ENCODE measurements around the gene PGPEP1. TPM values are rescaled to one million over a fixed set of nuclear protein-coding genes. Genes with fewer than 3 reads are reported as not detected.
"Not testable (repeated sequence)": the region's sequence is repeated elsewhere in the genome, so short reads cannot be mapped to it uniquely, and the experiment has no call there.

Gene PGPEP1
- total RNA-seq, 1 donor from 2014 or later = 18.5 TPM

DNA sequence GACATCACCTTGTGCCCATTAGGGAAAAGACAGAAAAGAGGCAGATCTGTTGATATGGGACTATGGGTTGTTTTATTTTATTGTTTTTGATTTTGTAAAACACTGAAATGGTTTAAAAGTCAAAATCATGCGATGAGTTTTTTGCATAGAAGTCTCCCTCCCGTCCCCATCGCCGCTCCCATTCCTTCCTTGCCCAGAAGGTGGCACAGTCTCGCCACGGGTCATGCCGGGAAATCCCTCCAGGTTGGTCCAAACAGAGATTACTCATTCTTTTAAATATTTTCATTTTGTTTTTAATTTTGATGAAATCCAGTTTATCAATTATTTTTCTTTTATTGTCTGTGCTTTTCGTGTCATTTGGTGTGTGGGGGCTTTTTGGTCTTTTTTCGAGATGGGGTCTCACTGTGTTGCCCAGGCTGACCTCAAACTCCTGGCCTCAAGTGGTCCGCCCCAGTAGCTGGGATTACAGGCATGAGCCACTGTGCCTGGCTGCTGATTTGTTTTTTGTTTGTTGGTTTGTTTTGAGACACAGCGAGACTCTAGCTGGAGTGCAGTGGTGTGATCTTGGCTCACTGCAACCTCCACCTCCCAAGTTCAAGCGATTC lies 9.2 kb downstream of the PGPEP1 start:
- Mint-ChIP-seq H3K27me3 (no peaks in the 10 kb centered on the region), H3K27ac (no peak overlapping the region), H3K36me3 (ENCODE audit: low read depth) (peaks cover 8% of the 10 kb centered on the region), H3K4me1 (no peaks in the 10 kb centered on the region), H3K4me3 (no peak overlapping the region), H3K9me3 (no peaks in the 10 kb centered on the region)
- intact Hi-C loops (cut with micrococcal nuclease) = loop anchor here (2.0 kb wide), 1 partner anchor 61 kb away; no protein-coding TSS in a partner anchor
- DNase-seq = peak; percentile 71

DNA sequence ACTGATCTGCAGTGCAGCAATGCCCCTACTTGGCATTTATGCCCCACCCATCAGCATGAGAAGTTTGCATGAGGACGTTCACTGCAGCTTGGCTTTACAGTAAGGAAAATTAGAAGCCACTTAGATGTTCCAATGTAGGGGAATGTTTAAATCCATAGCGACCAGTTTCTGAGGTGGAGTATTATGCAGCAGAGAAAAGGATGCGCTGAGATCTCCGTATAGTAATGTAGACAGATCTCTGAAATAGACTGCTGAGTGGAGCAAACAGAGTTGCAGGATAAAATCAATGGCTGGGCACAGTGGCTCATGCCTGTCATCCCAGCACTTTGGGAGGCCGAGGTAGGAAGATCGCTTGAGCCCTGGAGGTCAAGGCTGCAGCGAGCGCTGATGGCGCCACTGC lies 10.1 kb downstream of the PGPEP1 start:
- no peaks in the 10 kb centered on the region for H3K9me3 Mint-ChIP-seq
- no peak overlapping the region for H3K27ac Mint-ChIP-seq
- H3K4me3 Mint-ChIP-seq = no peak overlapping the region
- H3K36me3 Mint-ChIP-seq (ENCODE audit: low read depth) = peaks cover 9% of the 10 kb centered on the region
- DNase-seq = no peak
- no peaks in the 10 kb centered on the region for H3K27me3 Mint-ChIP-seq
- no peaks in the 10 kb centered on the region for H3K4me1 Mint-ChIP-seq
- intact Hi-C loops (cut with micrococcal nuclease) = no loop called here

DNA sequence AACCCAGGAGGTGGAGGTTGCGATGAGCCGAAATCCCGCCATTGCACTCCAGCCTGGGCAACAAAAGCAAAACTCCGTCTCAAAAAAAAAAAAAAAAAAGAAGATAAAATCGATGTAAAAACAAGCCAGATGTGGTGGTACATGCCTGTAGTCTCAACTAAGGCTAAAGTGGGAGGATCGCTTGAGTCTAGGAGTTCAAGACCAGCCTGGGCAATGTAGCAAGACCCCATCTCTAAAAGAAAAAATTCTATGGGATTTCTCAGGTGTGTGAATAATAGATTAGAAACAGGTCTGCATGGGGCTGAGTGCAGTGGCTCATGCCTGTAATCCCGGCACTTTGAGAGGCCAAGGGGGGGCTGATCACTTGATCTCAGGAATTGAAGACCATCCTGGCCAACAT lies 11.1 kb downstream of the PGPEP1 start:
- Mint-ChIP-seq H3K9me3 (no peaks in the 10 kb centered on the region), H3K4me3 (no peak overlapping the region), H3K27me3 (no peaks in the 10 kb centered on the region), H3K36me3 (ENCODE audit: low read depth) (peaks cover 6% of the 10 kb centered on the region), H3K27ac (no peak overlapping the region), H3K4me1 (no peaks in the 10 kb centered on the region)
- DNase-seq = no peak
- intact Hi-C loops (cut with micrococcal nuclease) = no loop called here

DNA sequence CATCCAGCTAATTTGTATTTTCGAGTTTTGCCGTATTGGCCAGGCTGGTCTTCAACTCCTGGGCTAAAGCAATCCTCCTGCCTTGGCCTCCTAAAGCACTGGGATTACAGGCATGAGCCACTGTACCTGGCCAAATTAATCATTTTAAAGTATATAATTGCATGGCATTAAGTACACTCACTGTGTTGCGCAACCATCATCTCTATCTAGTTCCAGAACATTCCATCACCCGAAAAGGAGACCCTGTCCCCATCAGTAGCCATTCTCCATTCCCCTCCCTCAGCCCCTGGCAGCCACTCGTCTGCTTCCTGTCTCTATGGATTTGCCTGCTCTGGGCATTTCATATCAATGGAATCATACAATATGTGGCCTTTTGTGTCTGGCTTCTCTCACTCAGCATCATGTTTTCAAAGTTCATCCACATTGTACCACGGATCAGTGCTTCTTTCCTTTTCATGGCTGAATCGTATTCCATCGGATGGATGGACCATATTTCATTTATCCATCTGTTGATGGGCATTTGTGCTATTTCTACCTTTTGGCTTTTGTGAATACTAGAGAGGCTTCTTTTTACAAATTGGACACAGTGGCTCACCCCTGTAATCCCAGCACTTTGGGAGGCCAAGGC lies 13.1 kb downstream of the PGPEP1 start:
- intact Hi-C loops (cut with micrococcal nuclease) = no loop called here
- no peak for DNase-seq
- Mint-ChIP-seq H3K4me1 (no peaks in the 10 kb centered on the region), H3K27ac (no peak overlapping the region), H3K27me3 (no peaks in the 10 kb centered on the region), H3K4me3 (no peak overlapping the region), H3K9me3 (no peaks in the 10 kb centered on the region), H3K36me3 (ENCODE audit: low read depth) (peaks cover 20% of the 10 kb centered on the region)

DNA sequence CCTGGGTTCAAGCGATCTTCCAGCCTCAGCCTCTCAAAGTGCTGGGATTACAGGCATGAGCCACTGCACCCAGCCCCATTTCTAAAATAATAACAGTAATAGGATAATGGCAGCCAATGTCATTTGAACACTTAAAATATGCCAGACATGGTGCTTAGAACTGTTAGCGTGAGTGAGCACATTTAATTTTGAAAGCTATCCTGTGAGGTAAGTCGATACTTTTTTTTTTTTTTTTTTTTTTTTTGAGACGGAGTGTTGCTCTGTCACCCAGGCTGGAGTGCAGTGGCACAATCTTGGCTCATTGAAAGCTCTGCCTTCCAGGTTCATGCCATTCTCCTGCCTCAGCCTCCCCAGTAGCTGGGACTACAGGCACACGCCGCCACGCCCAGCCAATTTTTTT lies 14.3 kb downstream of the PGPEP1 start:
- H3K4me1 Mint-ChIP-seq; H3K27ac Mint-ChIP-seq; H3K4me3 Mint-ChIP-seq; intact Hi-C loops (cut with micrococcal nuclease); H3K9me3 Mint-ChIP-seq; DNase-seq; H3K27me3 Mint-ChIP-seq: not testable (repeated sequence)
- H3K36me3 Mint-ChIP-seq (ENCODE audit: low read depth) = peaks cover 28% of the 10 kb centered on the region

DNA sequence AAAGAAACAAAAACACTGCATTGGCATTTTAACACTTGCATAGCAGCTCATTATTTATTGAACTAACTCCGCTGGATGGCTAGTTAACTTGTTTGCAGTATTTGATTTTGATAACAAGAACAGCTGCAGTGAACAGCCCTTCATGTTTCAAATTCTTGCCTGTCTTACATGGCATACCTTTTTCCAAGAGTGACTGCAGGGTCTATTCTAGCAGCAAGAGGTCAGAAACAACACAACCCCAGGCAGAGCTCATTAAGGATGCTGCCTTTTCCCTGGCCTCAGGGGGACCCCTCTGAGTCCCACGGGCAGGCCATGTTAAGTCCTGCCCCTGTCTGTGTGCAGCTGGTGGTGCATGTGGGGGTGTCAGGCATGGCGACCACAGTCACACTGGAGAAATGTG lies 16.6 kb downstream of the PGPEP1 start:
- no peak overlapping the region for H3K27ac Mint-ChIP-seq
- no peak for DNase-seq
- no peaks in the 10 kb centered on the region for H3K4me1 Mint-ChIP-seq
- no peaks in the 10 kb centered on the region for H3K9me3 Mint-ChIP-seq
- no peaks in the 10 kb centered on the region for H3K27me3 Mint-ChIP-seq
- intact Hi-C loops (cut with micrococcal nuclease) = no loop called here
- peaks cover 33% of the 10 kb centered on the region for H3K36me3 Mint-ChIP-seq (ENCODE audit: low read depth)
- no peak overlapping the region for H3K4me3 Mint-ChIP-seq

DNA sequence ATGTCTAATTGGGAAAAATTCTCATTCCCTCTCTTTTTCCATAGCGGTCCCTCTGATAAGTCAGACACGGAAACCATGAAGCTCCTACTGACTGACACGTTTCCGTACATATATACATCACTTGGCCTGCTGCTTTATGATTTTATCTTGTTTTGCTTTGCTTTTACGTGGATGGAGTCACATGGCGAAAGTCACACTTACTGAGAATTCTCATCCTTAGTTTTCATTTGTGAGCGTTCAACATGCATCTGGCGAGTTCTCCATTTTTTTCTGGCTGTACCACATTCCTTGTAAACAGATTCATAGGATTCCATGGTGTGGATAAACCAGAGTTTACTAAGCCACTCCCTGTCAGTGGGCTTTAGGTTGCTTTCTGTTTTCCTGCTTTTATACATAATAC lies 21.2 kb downstream of the PGPEP1 start:
- Mint-ChIP-seq H3K27me3 (no peaks in the 10 kb centered on the region), H3K27ac (no peak overlapping the region), H3K36me3 (ENCODE audit: low read depth) (peaks cover 45% of the 10 kb centered on the region), H3K4me1 (no peaks in the 10 kb centered on the region), H3K4me3 (no peak overlapping the region), H3K9me3 (no peaks in the 10 kb centered on the region)
- no peak for DNase-seq
- intact Hi-C loops (cut with micrococcal nuclease) = no loop called here

DNA sequence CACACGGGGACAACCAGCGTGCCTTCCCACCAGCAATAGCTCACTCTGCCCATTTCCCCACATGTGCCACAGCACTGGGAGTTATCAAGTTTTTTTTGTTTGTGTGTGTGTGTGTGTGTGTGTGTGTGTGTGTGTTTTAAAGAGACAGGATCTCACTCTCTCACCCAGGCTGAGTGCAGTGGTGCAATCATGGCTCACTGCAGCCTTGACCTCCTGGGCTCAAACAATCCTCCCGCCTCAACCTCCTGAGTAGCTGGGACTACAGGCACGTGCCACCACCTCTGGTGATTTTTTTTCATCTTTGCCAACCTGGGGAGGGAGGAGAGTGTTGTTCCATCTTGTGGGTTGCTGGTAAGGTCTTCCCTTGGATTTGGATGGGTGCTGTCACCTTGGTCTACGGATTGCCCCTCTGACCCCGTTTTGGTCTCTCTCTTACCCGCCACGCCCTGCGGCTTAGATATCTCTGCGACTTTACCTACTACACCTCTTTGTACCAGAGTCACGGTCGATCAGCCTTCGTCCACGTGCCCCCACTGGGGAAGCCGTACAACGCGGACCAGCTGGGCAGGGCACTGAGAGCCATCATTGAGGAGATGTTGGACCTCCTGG lies 22.6 kb downstream of the PGPEP1 start:
- H3K27me3 Mint-ChIP-seq = no peaks in the 10 kb centered on the region
- intact Hi-C loops (cut with micrococcal nuclease) = no loop called here
- no peaks in the 10 kb centered on the region for H3K9me3 Mint-ChIP-seq
- H3K4me3 Mint-ChIP-seq = no peak overlapping the region
- DNase-seq = no peak
- H3K27ac Mint-ChIP-seq = no peak overlapping the region
- peaks cover 34% of the 10 kb centered on the region for H3K36me3 Mint-ChIP-seq (ENCODE audit: low read depth)
- no peaks in the 10 kb centered on the region for H3K4me1 Mint-ChIP-seq

DNA sequence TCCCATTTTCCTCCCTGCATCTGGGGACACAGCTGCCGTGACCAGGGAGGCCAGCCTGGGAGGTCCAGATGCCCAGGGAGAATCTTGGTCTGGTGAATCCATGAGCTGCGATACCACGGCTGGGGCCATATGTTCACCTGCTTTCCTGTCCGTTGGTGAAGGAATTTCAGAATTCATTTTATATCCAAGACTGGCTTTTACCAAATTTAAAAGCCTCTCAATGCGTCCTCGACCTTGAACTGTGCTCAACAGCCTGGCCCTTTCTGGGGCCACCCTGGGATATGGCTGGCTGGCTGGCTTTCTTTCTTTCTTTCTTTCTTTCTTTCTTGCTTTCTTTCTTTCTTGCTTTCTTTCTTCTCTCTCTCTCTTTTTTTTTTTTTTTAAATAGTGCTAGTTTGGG lies 23.4 kb downstream of the PGPEP1 start:
- no peak for DNase-seq
- Mint-ChIP-seq H3K36me3 (ENCODE audit: low read depth) (peaks cover 28% of the 10 kb centered on the region), H3K27ac (no peak overlapping the region), H3K27me3 (no peaks in the 10 kb centered on the region), H3K4me3 (no peak overlapping the region), H3K4me1 (no peaks in the 10 kb centered on the region), H3K9me3 (no peaks in the 10 kb centered on the region)
- intact Hi-C loops (cut with micrococcal nuclease) = no loop called here

DNA sequence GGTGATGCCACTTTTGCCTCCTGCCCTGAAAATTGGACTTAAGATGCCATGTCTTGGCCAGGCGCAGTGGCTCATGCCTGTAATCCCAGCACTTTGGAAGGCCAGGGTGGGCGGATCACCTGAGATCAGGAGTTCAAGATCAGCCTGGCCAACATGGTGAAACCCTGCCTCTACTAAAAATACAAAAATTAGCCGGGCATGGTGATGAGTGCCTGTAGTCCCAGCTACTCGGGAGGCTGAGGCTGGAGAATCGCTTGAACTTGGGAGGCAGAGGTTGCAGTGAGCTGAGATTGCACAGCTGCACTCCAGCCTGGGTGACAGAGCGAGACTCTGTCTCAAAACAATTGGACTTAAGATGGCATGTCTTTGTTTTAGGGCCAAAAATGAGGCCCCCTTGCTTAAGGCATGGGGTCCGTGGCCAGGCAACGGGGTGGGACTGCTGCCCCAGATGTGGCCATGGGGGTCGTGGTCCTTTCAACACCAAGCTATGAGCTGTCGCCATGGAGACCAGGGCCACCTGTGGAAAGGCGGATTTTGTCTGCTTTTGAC lies 24.0 kb downstream of the PGPEP1 start:
- H3K27me3 Mint-ChIP-seq; H3K9me3 Mint-ChIP-seq; intact Hi-C loops (cut with micrococcal nuclease); H3K27ac Mint-ChIP-seq; H3K4me1 Mint-ChIP-seq; H3K4me3 Mint-ChIP-seq; DNase-seq: not testable (repeated sequence)
- H3K36me3 Mint-ChIP-seq (ENCODE audit: low read depth) = peaks cover 23% of the 10 kb centered on the region

DNA sequence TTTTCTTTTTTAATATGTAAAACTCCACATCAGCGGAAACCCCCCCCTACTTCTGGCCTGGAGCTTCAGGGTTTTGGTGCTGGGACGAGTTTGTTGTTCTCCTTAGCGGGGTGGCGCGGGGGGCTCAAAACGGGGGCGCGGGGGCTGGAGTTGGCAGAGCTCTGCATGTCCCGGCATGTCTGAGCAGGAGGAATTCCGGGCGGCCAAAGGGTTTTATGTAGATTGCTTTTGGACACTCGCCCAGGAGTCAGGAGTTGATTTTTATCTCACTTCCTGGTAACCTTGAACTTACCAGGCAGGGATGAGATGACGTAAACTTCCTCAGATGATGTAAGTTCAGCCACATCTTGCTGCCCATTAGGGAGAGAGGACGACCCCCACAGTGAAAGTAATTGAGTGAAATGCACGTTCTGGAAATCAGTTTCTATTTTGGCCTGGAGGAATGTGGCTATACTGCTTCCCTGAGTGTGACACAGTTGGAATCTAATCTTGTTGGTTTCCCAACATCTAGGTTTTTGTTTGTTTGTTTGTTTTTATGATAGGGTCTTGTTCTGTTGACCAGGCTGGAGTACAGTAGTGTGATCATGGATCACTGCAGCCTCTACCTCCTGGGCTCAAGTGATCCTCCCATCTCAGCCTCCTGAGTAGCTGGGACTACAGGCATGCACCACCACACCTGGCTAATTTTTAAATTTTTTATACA lies 24.6 kb downstream of the PGPEP1 start:
- H3K4me1 Mint-ChIP-seq = no peaks in the 10 kb centered on the region
- H3K27ac Mint-ChIP-seq = no peak overlapping the region
- peaks cover 21% of the 10 kb centered on the region for H3K36me3 Mint-ChIP-seq (ENCODE audit: low read depth)
- no peak overlapping the region for H3K4me3 Mint-ChIP-seq
- DNase-seq = no peak
- intact Hi-C loops (cut with micrococcal nuclease) = no loop called here
- H3K9me3 Mint-ChIP-seq = no peaks in the 10 kb centered on the region
- H3K27me3 Mint-ChIP-seq = no peaks in the 10 kb centered on the region

DNA sequence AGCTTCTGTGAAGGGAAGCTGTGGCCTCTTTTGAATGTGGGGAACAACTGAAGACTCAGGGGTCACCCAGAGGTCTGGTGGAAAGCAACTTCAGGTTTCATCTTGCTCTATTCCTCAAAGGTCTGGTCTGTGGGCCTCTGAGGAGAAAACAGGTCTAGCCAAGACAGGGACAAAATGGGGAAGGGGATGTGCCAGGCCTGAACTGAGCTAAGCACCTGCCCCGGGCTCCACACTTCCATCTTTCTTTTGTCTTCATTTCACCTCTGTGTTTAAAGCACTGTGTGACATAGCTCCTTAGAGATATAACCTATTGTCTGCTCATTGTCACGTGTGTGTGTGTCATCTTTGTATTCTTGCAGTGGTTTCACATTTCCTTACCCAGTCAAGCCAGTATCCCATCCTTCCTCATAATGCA lies 25.6 kb downstream of the PGPEP1 start:
- intact Hi-C loops (cut with micrococcal nuclease) = no loop called here
- H3K36me3 Mint-ChIP-seq (ENCODE audit: low read depth) = peaks cover 21% of the 10 kb centered on the region
- no peaks in the 10 kb centered on the region for H3K9me3 Mint-ChIP-seq
- H3K4me3 Mint-ChIP-seq = no peak overlapping the region
- no peak overlapping the region for H3K27ac Mint-ChIP-seq
- no peaks in the 10 kb centered on the region for H3K27me3 Mint-ChIP-seq
- H3K4me1 Mint-ChIP-seq = no peaks in the 10 kb centered on the region
- DNase-seq = no peak

DNA sequence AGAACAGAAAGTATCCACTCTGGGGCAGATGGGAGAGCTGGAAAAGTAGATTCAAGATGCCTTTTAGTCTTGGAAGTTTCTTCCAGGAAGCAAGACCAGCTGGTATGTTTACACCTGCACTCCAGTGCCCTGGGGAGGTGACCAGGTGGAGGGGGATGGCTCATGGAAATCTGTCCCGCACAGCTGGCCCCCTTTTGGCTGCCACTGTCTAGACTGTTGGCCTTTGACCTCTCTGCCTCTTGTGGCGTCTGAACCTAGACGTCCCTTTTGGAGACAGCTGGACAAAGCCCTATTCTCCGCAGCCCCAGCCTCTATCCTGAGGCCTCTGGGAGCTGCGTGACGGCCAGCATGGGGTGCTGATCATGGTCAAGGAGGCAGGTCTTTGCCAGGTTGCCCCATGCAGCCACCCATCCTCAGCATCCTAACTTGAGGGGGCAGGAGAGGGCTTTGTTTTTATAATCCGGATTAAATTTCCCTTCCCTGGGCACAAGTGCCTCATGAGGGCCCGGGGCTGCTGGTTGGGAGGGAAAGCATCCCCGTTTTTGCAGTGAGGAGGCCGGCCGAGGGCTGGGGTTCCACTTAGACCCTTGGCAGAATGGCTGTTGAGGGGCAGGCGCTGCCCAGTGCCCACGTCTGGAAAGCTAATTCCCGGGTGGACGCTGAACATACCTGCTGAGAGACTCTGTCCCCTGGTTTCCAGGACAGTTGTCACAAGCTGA lies 28.3 kb downstream of the PGPEP1 start:
- Mint-ChIP-seq H3K4me1 (peaks cover 3% of the 10 kb centered on the region), H3K9me3 (no peaks in the 10 kb centered on the region), H3K4me3 (no peak overlapping the region), H3K27me3 (no peaks in the 10 kb centered on the region), H3K36me3 (ENCODE audit: low read depth) (peaks cover 12% of the 10 kb centered on the region), H3K27ac (no peak overlapping the region)
- DNase-seq = no peak
- intact Hi-C loops (cut with micrococcal nuclease) = no loop called here

All from activated CD4-positive, alpha-beta T cell treated with anti-CD3 and anti-CD28 coated beads, Interleukin-2, amount 10 ng/mL, durations not matched to agents 24 days and 14 days (primary cell).